NCI-H1930 (cell line): ENCODE data around the gene RAB37.

ENCODE experiments used
- DNase-seq, 2 experiments: peaks; one replicate each; lab custom pipeline; 2025; lab: John Stamatoyannopoulos, UW

Gene RAB37

DNA sequence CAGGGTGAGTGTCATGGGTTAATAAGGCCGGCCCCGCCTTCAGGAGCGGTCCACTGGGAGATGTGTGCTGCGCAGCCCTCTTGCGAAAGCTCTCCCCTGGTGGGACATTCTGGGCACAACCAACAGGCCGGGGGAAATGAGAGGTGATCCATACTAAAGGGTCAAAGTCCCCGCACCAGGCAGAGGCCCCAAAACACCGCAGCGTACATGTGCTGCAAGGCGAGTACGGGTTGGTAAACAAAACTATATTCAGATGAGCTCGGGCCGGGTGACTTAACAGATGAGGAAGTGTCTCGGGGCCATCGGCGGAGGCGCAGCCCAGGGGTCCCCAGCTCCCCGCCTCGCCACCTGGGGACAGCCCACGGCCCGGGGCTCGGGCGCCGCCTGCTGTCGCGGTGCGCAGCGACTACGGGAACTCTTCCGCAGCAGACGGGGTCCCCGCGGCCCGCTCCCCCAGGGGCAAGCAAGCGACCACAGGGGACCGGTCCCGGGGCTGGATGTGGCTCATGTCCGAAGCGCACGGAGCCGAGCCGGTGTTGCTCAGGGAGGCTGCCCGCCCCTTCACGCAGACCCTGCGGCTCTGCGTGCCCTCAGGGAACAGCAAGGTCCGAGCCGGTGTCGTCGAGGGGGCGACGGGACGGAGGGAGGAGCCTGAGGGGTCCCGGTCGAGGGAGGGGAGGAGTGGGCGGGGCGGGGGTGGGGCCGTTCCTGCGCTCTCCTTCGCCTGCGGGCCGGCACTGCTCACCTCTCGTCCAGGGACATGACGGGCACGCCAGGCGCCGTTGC is at the start of gene RAB37:
Gene RAB37, plus strand, starts transcription at position 744 of the 786 bp plus-strand sequence. Its CDS starts 17 bp downstream, at position 761.
- DNase-seq = peak in 1 of 2 experiments; percentile 33

DNA sequence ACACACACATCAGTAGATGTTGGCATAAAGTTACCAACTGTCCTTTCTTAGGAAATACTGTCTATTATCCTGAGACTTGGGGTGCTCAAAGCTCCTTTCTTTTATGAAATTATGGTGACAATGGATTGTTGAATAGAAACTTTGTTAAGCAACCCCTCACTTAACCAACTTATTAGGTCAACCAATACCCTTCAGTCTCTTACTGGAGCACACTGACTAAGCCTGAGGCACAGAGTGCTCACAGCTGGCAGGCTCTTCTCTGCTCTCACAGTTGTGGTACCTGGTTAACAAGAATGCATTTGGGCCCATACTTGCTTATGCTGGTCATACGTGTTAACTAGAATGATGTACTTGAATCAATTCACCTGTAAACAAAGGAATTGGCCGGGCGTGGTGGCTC is 49.2 kb upstream of the RAB37 start:
- no peak for DNase-seq

- DNase-seq = no peak
These were observed 46.6 kb upstream of the RAB37 start for GRCh38 chr17:74690409-74690825.

DNA sequence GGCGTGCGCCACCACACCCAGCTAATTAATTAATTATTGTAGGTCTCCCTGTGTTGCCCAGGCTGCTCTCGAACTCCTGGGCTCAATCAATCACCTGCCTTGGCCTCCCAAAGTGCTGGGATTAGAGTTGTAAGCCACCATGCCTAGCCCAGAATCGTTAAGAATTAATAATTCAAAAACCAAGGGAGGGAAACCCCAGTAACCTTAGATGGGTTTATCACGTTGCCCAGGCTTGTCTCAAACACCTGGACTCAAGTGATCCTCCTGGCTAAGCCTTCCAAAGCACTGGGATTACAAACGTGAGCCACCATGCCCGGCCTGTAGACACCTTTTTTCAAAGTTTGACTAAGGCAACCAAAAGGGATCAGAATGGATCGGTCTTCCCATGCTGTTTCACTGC is 45.9 kb upstream of the RAB37 start:
- no peak for DNase-seq

- DNase-seq = no peak
These were observed 43.0 kb upstream of the RAB37 start for GRCh38 chr17:74694081-74694480.

GRCh38 chr17:74695629-74696028 is 41.4 kb upstream of the RAB37 start:
- DNase-seq = no peak

- no peak for DNase-seq
These were observed 39.5 kb upstream of the RAB37 start for GRCh38 chr17:74697515-74697914.

DNA sequence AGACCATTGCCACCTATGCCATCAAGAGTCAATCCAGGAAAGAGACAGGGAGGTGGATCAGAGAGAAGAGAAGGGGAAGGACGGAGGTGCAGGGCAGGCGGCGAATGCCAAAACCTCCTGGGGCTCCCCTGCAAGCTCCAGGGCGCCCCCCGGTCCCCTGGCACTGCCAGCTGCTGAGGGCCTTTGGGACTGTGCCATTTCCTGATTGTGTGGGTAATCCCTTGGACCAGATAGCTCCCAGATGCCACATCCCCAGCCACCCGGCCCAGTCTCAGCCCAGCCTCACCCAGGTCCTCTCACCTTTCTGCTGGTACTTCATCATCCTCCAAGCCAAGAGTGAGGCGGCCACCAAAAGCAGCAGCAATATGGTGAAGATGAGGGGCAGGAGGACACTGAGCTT is 39.0 kb upstream of the RAB37 start:
- DNase-seq = no peak

DNA sequence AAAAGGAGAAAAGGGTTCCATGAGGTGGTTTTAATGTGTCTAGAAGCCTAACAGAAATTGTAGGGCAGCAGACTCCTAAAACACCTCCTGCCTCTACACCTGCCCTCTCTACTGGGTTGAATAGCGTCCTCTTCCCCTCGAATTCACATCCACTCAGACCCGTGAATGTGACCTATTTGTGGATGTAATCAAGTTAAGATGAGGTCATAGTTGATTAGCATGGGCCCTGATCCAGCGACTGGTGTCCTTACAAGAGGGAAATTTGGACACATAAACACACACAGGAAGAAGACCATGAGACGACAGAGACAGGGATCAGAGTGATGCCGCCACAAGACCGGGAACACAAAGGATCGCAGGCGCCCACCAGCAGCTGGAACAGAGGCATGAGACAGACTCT is 37.8 kb upstream of the RAB37 start:
- no peak for DNase-seq

GRCh38 chr17:74702116-74702871 is 34.8 kb upstream of the RAB37 start:
- DNase-seq = no peak

- DNase-seq = no peak
These were observed 33.7 kb upstream of the RAB37 start for GRCh38 chr17:74703311-74703710.

DNA sequence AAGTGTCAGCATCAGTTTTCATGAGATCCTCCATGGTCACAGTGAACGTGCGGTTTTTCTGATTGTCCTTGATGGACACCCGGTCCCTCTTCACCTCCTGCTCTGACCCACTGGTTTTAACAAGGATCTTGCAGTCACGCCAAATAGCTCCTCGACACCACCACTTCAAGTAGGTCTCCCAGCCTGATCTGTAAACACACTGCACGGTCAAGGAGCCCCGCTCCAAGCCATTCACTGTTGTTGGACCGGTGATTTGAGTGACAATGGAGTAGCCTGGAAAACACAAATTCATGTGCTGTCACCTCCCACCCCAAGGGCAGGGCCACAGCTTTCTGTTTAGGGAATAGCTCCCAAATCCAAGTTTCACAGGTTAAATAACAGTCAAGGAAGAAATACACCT is 32.5 kb upstream of the RAB37 start:
- no peak for DNase-seq

DNA sequence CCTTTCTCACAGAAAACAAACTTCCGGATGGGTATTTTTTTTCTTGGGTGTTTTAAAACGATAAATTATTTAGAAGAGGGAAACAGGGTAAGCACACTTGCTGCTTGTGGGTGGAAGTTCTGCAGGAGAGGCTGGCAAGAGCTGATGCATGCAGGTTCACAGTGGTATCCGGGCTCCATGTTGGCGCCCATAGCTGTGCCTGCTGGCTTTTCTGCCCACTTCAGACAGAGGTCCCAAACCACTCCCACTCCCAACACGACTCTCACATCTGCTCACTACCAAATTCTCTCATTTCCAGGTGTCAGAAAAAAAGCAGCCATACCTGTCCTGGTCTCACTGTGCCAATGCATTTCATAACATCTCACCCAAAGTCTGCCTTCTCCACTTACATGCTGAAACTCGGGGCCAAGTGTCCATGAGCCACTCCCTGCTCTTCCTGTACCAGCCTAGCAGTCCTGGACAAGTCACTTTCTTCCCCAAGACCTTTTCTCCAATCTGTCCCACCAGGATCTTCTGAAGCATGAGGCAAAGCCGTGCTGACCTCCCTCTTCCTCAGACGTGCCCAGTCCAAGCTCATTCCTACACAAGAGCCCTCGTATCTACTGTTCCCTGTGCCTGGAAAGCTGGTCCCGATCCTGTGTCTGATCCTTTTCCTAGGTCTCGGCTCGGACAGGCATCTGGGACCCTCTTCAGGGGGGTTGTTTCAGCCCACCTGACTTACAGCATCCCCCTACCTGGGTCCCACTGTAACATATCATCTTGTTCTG is 25.8 kb upstream of the RAB37 start:
- no peak for DNase-seq

DNA sequence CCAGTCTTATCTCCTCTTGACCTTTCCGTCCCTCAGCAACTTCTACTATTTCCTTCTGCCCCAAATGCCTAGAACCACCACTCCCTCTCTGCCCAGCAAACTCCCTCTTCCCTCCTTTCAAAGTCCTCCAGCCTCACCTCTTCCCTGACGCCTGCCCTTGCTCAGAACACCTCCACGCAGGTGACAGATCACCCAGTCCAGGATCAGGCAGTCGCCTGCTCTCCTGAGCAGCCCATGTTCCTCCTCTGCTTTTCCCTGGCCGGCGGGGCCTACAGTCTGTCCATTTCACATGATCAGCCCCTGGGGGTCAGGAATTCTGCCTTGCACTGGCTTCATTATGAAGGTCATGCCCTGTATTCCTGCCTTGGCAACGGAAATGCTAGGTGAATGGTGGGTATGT is 24.8 kb upstream of the RAB37 start:
- no peak for DNase-seq

GRCh38 chr17:74712756-74713155 is 24.3 kb upstream of the RAB37 start, which contains the start of gene CD300LF:
TSS of gene CD300LF (minus strand) at chr17:74712923. CDS start at chr17:74712866, 57 bp downstream.
- DNase-seq = no peak

DNA sequence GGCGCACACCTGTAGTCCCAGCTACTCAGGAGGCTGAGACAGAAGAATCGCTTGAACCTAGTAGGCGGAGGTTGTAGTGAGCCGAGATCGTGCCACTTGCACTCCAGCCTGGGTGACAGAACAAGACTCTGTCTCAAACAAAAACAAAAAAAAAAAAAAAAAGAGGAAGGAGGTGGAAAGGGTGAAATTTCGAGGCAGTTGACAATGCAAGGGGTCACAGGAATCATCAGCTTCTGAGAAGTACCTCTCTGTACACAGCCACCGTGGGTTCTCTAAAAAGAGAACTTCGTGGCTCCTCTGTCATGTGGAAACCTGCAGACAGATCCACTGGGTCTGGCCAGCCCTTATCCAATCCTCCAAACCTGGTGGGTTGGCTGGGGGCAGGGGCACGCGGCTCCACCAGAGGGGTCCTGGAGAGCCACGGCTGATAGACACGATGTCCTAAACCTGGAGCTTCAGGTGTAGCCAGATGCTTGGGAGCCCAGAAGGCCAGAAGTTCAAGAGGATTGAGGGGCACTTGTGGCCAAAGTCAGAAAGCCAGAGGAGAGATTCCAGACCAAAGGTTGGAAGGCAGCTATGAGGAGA is 23.8 kb upstream of the RAB37 start:
- DNase-seq = no peak

GRCh38 chr17:74715144-74715543 is 21.9 kb upstream of the RAB37 start:
- DNase-seq = no peak

- no peak for DNase-seq
These were observed 16.6 kb upstream of the RAB37 start for GRCh38 chr17:74720506-74720905.

DNA sequence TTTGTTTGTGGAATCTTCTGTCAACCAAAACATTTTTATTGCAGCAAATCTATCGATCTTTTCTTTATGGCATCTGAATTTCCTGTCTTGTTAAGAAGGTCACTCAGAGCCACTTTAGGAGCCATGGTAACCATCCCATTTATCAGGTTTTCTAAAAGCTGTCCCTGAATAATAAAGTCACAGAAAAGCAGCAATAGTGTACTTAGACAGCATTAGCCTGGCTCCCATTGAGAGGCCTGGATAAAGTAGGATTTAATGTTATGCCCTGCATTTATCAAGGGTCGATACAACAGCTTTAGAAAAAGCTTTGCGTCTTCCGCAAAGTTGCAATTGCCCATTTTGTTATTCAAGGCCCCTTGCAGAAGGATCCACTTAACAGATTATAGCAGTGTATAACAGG is 14.3 kb upstream of the RAB37 start:
- no peak for DNase-seq

- no peak for DNase-seq
These were observed 13.2 kb upstream of the RAB37 start for GRCh38 chr17:74723891-74724290.

DNA sequence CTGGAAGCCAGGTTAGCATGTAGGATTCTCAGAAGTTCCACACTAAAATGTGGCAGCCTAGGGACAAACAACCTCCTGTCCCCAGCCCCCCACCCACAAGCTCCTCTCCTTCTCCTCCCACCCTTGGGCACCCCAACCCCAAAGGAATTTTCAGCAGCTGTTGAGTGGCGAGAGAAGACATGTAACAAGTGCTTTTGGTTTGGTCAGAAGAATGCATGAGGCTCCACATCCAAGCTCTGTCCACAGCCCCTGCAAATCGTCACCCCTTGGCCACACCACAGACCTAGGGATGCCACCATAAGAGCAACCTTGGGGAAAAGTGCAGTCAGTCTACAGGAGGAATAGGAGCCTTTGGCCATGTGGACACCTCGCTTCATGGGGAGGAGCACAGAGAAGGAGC is 11.9 kb upstream of the RAB37 start:
- DNase-seq = no peak

DNA sequence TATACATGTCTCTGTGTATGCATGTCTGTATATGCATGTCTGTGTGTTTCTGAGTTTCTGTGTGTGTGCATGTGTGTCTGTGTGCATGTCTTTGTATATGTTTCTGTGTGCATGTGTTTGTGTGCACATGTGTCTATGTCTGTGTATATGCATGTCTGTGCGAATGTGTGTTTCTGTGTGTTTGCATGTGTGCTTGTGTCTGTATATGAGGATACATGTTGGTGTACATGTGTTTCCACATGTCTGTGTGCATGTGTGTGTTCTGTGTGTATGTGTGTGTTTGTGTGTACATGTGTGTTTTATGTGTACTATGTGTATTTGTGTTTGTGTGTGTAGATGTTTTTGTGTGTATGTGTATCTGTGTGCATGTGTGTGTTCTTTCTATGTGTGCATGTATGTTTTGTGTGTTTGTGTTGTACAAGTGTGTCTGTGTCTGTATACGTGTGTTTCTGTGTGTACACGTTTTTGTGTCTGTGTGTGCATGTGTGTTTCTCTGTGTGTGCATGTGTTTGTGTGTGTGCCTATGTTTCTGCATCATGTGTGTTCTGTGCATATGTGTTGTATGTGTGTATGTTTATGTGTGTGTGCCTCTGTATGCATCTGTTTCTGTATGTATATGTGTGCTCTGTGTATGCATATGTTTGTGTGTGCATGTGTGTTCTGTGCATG is 8.9 kb upstream of the RAB37 start:
- no peak for DNase-seq
